Cardiac fibroblast (primary cell): ENCODE data around the gene CCDC77.
A peak's percentile ranks its signal among the peaks of the same experiment; 100 is the strongest.

Experiments
- DNase-seq, 2 donors: peaks; one replicate each; pipeline versions ENCODE4 v3.0.0 to v3.0.0-alpha.2; 2010; ENCODE audit warnings: low read depth in 2 of 2
- H3K4me3 ChIP-seq, 2 donors: replicated peaks in 1 of 2; 1 replicate in 1 of 2; 2 replicates in 1 of 2; pipeline ENCODE4 v1.5.1; 2011; ENCODE audit warnings: low read depth in 2 of 2, low read length in 2 of 2, mild to moderate bottlenecking in 2 of 2, moderate library complexity in 1 of 2
- CTCF ChIP-seq: IDR thresholded peaks from one replicate; pipeline ENCODE4 v1.5.1; 2011; ENCODE audit warnings: low read depth, mild to moderate bottlenecking, low read length, inconsistent platforms

Gene CCDC77

GRCh38 chr12:460261-461230, 59.1 kb downstream of the CCDC77 start:
- H3K4me3 ChIP-seq = peak overlapping the region; percentile 27 to 34
- no peak for DNase-seq
- TF ChIP-seq CTCF = no peak

GRCh38 chr12:461425-461824, 60.0 kb downstream of the CCDC77 start:
- no peak overlapping the region for H3K4me3 ChIP-seq
- no peak for TF ChIP-seq CTCF

GRCh38 chr12:462936-463705, 61.7 kb downstream of the CCDC77 start:
- DNase-seq = no peak
- no peak overlapping the region for H3K4me3 ChIP-seq

More at GRCh38 chr12:461425-461824, 60.0 kb downstream of the CCDC77 start:
- no peak for DNase-seq

GRCh38 chr12:464484-465267, 63.2 kb downstream of the CCDC77 start:
- no peak overlapping the region for H3K4me3 ChIP-seq
- TF ChIP-seq CTCF = no peak
- no peak for DNase-seq

More at GRCh38 chr12:462936-463705, 61.7 kb downstream of the CCDC77 start:
- TF ChIP-seq CTCF = no peak

GRCh38 chr12:466039-466438, 64.6 kb downstream of the CCDC77 start:
- TF ChIP-seq CTCF = no peak
- DNase-seq = no peak
- no peak overlapping the region for H3K4me3 ChIP-seq

- no peak overlapping the region for H3K4me3 ChIP-seq
- no peak for TF ChIP-seq CTCF
- DNase-seq = no peak
Measured at GRCh38 chr12:466762-467161, 65.3 kb downstream of the CCDC77 start.
